GM23338 (cell line): Measurements from ENCODE around the gene PXK. TPM values are rescaled to one million over a fixed set of nuclear protein-coding genes. Genes with fewer than 3 reads are reported as not detected.
A peak's percentile ranks its signal among the peaks of the same experiment; 100 is the strongest.

Source experiments
- ATAC-seq: fragments of 200-7000 bp; cut with Tn5 transposase; 3 replicates; pipeline ENCODE4 v1.9.1; 2020
- DNase-seq: peaks from one replicate; pipeline ENCODE4 v3.0.0-alpha.2; 2015; ENCODE audit warnings: low spot score
- H2AFZ ChIP-seq: fragments of 200-600 bp; sonication (generic); 2 replicates; pipeline ENCODE4 v1.8.0; 2016; ENCODE audit warnings: antibody characterized with exemption, mild to moderate bottlenecking, moderate library complexity
- H3F3A ChIP-seq: fragments of 200-600 bp; sonication (generic); replicated peaks from 2 replicates; pipeline ENCODE4 v1.8.0; 2017; ENCODE audit warnings: antibody characterized with exemption, mixed run types, low read depth
- H3K27ac ChIP-seq: fragments of 200-600 bp; sonication (generic); 2 replicates; pipeline ENCODE4 v1.6.1; 2016; ENCODE audit warnings: low read depth
- H3K27me3 ChIP-seq: fragments of 200-600 bp; sonication (generic); 2 replicates; pipeline ENCODE4 v1.8.0; 2016; ENCODE audit warnings: mild to moderate bottlenecking, mixed run types, moderate library complexity; ENCODE audit not compliant: insufficient read depth
- H3K36me3 ChIP-seq: fragments of 200-600 bp; sonication (generic); 2 replicates; pipeline ENCODE4 v1.8.0; 2016; ENCODE audit warnings: mild to moderate bottlenecking; ENCODE audit not compliant: insufficient read depth
- H3K4me1 ChIP-seq: fragments of 200-600 bp; sonication (generic); 2 replicates; pipeline ENCODE4 v1.8.0; 2016; ENCODE audit warnings: mild to moderate bottlenecking, moderate library complexity; ENCODE audit not compliant: insufficient read depth
- H3K4me2 ChIP-seq: fragments of 200-600 bp; sonication (generic); 2 replicates; pipeline ENCODE4 v1.7.1; 2017; ENCODE audit warnings: mixed run types
- H3K4me3 ChIP-seq: fragments of 200-600 bp; sonication (generic); 2 replicates; pipeline ENCODE4 v1.6.1; 2016; ENCODE audit warnings: mixed run types
- H3K79me2 ChIP-seq: fragments of 200-600 bp; sonication (generic); replicated peaks from 2 replicates; pipeline ENCODE4 v1.8.0; 2017; ENCODE audit warnings: mild to moderate bottlenecking; ENCODE audit not compliant: insufficient read depth
- H3K9me2 ChIP-seq: fragments of 200-600 bp; sonication (generic); 2 replicates; pipeline ENCODE4 v1.8.0; 2017; ENCODE audit not compliant: insufficient read depth
- H4K20me1 ChIP-seq: fragments of 200-600 bp; sonication (generic); replicated peaks from 2 replicates; pipeline ENCODE4 v1.8.0; 2017; ENCODE audit warnings: mild to moderate bottlenecking; ENCODE audit not compliant: insufficient read depth
- H3K27ac Mint-ChIP-seq: 2 replicates; pipeline ENCODE4 v1.8.0; 2020; ENCODE audit warnings: inconsistent platforms, mild to moderate bottlenecking, moderate library complexity, mixed read lengths
- H3K27me3 Mint-ChIP-seq: 3 replicates; pipeline ENCODE4 v1.8.0; 2022; ENCODE audit warnings: low read depth, mild to moderate bottlenecking, moderate library complexity, mixed read lengths, inconsistent platforms; ENCODE audit not compliant: insufficient read depth, poor library complexity
- H3K36me3 Mint-ChIP-seq: 3 replicates; pipeline ENCODE4 v1.8.0; 2021; ENCODE audit warnings: low read depth, mild to moderate bottlenecking, inconsistent platforms, moderate library complexity, mixed read lengths
- H3K4me1 Mint-ChIP-seq: 3 replicates; pipeline ENCODE4 v1.8.0; 2020; ENCODE audit warnings: mild to moderate bottlenecking, inconsistent platforms, mixed read lengths
- H3K4me3 Mint-ChIP-seq: 3 replicates; pipeline ENCODE4 v1.8.0; 2021; ENCODE audit warnings: moderate library complexity, mild to moderate bottlenecking, inconsistent platforms, mixed read lengths
- H3K9me3 Mint-ChIP-seq: 3 replicates; pipeline ENCODE4 v1.8.0; 2020; ENCODE audit warnings: moderate library complexity, mild to moderate bottlenecking, inconsistent platforms, mixed read lengths
- CREB1 ChIP-seq: fragments of 250-450 bp; sonication (Bioruptor Pico); IDR thresholded peaks from 2 replicates; pipeline ENCODE4 v1.5.0; 2020; ENCODE audit warnings: low read depth, mild to moderate bottlenecking, moderate library complexity
- CTCF ChIP-seq, 2 experiments: fragments of 200-600 bp in 1 of 2; sonication (generic) in 1 of 2; conservative IDR thresholded peaks; 2 replicates each; pipeline versions ENCODE4 v1.5.1 to v1.6.1; 2016 to 2017; ENCODE audit warnings: antibody characterized with exemption in 2 of 2, low read depth in 2 of 2, mild to moderate bottlenecking in 2 of 2, moderate library complexity in 1 of 2
- ETS1 ChIP-seq: IDR thresholded peaks from 2 replicates; pipeline ENCODE4 v1.6.1; 2016; ENCODE audit warnings: antibody characterized with exemption
- EZH2 ChIP-seq: fragments of 200-600 bp; sonication (generic); IDR thresholded peaks from one replicate; pipeline ENCODE4 v1.8.0; 2017; ENCODE audit warnings: antibody characterized with exemption, mild to moderate bottlenecking, low read depth; ENCODE audit not compliant: unreplicated experiment
- EZH2phosphoT487 ChIP-seq: fragments of 200-600 bp; sonication (generic); IDR thresholded peaks from one replicate; pipeline ENCODE4 v1.8.1; 2018; ENCODE audit warnings: antibody characterized with exemption; ENCODE audit not compliant: unreplicated experiment
- JUNB ChIP-seq: IDR thresholded peaks from one replicate; pipeline ENCODE4 v1.6.1; 2016; ENCODE audit warnings: antibody characterized with exemption; ENCODE audit not compliant: unreplicated experiment
- NANOG ChIP-seq: IDR thresholded peaks from 2 replicates; pipeline ENCODE4 v1.6.1; 2016; ENCODE audit warnings: antibody characterized with exemption, borderline replicate concordance
- POLR2AphosphoS5 ChIP-seq: IDR thresholded peaks from 2 replicates; pipeline ENCODE4 v1.6.1; 2016; ENCODE audit warnings: antibody characterized with exemption, low read depth
- REST ChIP-seq: IDR thresholded peaks from one replicate; pipeline ENCODE4 v1.6.1; 2018; ENCODE audit warnings: antibody characterized with exemption; ENCODE audit not compliant: unreplicated experiment
- STAT1 ChIP-seq: IDR thresholded peaks from one replicate; pipeline ENCODE4 v1.6.1; 2016; ENCODE audit warnings: antibody characterized with exemption; ENCODE audit not compliant: unreplicated experiment
- ZNF114 ChIP-seq: fragments of 250-450 bp; sonication (Bioruptor Pico); IDR thresholded peaks from 2 replicates; pipeline ENCODE4 v1.5.0; 2020; ENCODE audit warnings: mild to moderate bottlenecking, moderate library complexity
- ZNF331 ChIP-seq: fragments of 250-450 bp; sonication (Bioruptor Pico); IDR thresholded peaks from 2 replicates; pipeline ENCODE4 v1.5.0; 2020; ENCODE audit warnings: low read depth, mild to moderate bottlenecking, moderate library complexity
- ZNF462 ChIP-seq: fragments of 250-450 bp; sonication (Bioruptor Pico); IDR thresholded peaks from 2 replicates; pipeline ENCODE4 v1.5.0; 2020; ENCODE audit warnings: mild to moderate bottlenecking, moderate library complexity
- polyA plus RNA-seq: library from polyadenylated mRNA; unstranded; fragments of >200 nt; fragmentation: Nextera tagmentation; extraction: Ambion mirVana; gene quantifications from 2 replicates; pipeline ENCODE4 v1.2.1, GENCODE V29; 2016
- total RNA-seq: library from RNA; depleted of rRNA; stranded (reverse); fragments of >200 nt; shearing (Covaris generic); gene quantifications from 2 replicates; pipeline ENCODE4 v1.2.3, GENCODE V29; 2014

The PXK gene
- total and polyA plus RNA-seq, 2 experiments from 2014 or later = 6.4 to 6.5 TPM

GRCh38 chr3:58433400-58434167 is 100.9 kb downstream of the PXK start, which contains the start of gene PDHB (continued):
- no peak for TF ChIP-seq REST

GRCh38 chr3:58434168-58434504 is 101.4 kb downstream of the PXK start:
- H3K36me3 Mint-ChIP-seq = peaks cover 34% of the 10 kb centered on the region
- peak overlapping the region; percentile 94 for H3K27ac Mint-ChIP-seq
- peaks cover 3% of the 10 kb centered on the region; the same call in 1 of the 2 replicates for H3K9me2 ChIP-seq
- peaks cover 6% of the 10 kb centered on the region; the same call in 1 of the 2 replicates for H3F3A ChIP-seq
- no peak overlapping the region for H2AFZ ChIP-seq
- ATAC-seq (no peak), DNase-seq (no peak)
- H3K4me1 ChIP-seq = peaks cover 36% of the 10 kb centered on the region
- H4K20me1 ChIP-seq = peaks cover 3% of the 10 kb centered on the region; the same call in 1 of the 2 replicates
- peak overlapping the region; percentile 41 for H3K4me3 ChIP-seq
- peak overlapping the region; percentile 90 for H3K4me3 Mint-ChIP-seq
- H3K9me3 Mint-ChIP-seq = peaks cover 10% of the 10 kb centered on the region
- peak overlapping the region; percentile 94 for H3K27ac ChIP-seq
- H3K27me3 Mint-ChIP-seq = peaks cover 12% of the 10 kb centered on the region
- H3K36me3 ChIP-seq = peaks cover 32% of the 10 kb centered on the region
- peaks cover 39% of the 10 kb centered on the region for H3K4me1 Mint-ChIP-seq
- peak overlapping the region; percentile 75 for H3K4me2 ChIP-seq
- peaks cover 29% of the 10 kb centered on the region for H3K79me2 ChIP-seq
- H3K27me3 ChIP-seq = no peaks in the 10 kb centered on the region
- TF ChIP-seq CTCF (conservative IDR thresholded peaks at IDR 0.05; ENCODE audit: low read depth in 2 of 2) (no peak), ETS1 (no peak), EZH2phosphoT487 (no peak), POLR2AphosphoS5 (no peak; the same call in 1 of the 2 replicates), STAT1 (no peak), NANOG (no peak), ZNF331 (CRISPR knock-in tag) (no peak), ZNF462 (CRISPR knock-in tag) (no peak), EZH2 (no peak), CREB1 (CRISPR knock-in tag) (no peak), ZNF114 (CRISPR knock-in tag) (no peak), JUNB (no peak)
